K562 (cell line): Measurements from ENCODE around the gene TOGARAM2. TPM values are rescaled to one million over a fixed set of nuclear protein-coding genes. Genes with fewer than 3 reads are reported as not detected.

Source experiments
- ATAC-seq: fragments of 200-7000 bp; cut with Tn5 transposase; 3 replicates; pipeline ENCODE4 v1.9.1; 2020; ENCODE audit warnings: moderate library complexity
- BruUV-seq: library from RNA; stranded (reverse); fragments of 400-500 nt; replicated peaks from 2 replicates; lab custom pipeline; 2021; lab: Mats Ljungman, UMichigan
- CTCF ChIA-PET: fragments of 300-600 bp; formaldehyde crosslinking; extraction: SDS; loops from one replicate; lab custom pipeline; 2021; ENCODE audit warnings: low intra/inter-chr PET ratio; lab: Yijun Ruan, JAX
- POLR2A ChIA-PET: fragments of 300-600, 350-650 bp; sonication (Branson Sonifier 250); formaldehyde crosslinking; extraction: SDS; loops from one replicate; lab custom pipeline; 2021; ENCODE audit warnings: antibody characterized with exemption, inconsistent platforms; lab: Yijun Ruan, JAX
- DNase-seq, 4 experiments: peaks; one replicate each; pipeline versions ENCODE4 v3.0.0 to v3.0.0-alpha.2; 2011 to 2018; ENCODE audit warnings: low spot score in 3 of 4, mixed read lengths in 3 of 4; ENCODE audit errors: extremely low read depth in 1 of 4
- FAIRE-seq: peaks from 2 replicates; lab custom pipeline; 2011; peaks lifted over from hg19 to GRCh38; lab: Jason Lieb, UNC
- H2AFZ ChIP-seq: 2 replicates; pipeline ENCODE4 v1.6.0; 2011; ENCODE audit warnings: low read depth, low read length, control low read depth, inconsistent platforms
- H3K27ac ChIP-seq: fragments of 200-600 bp; 3 replicates; pipeline ENCODE4 v1.8.0; 2011; ENCODE audit warnings: low read depth, mild to moderate bottlenecking, control low read depth, inconsistent platforms, low read length, moderate library complexity, mixed read lengths; ENCODE audit errors: extremely low read depth
- H3K27me3 ChIP-seq, 2 experiments: fragments of 300-600 bp in 1 of 2; 2 replicates in 1 of 2; 3 replicates in 1 of 2; pipeline versions ENCODE4 v1.6.0 to v1.8.0; 2011; ENCODE audit warnings: inconsistent platforms in 2 of 2, low read length in 2 of 2, mild to moderate bottlenecking in 1 of 2, mixed read lengths in 1 of 2, moderate library complexity in 1 of 2; ENCODE audit not compliant: control insufficient read depth in 2 of 2, insufficient read depth in 2 of 2
- H3K36me3 ChIP-seq: fragments of 300-600 bp; 3 replicates; pipeline ENCODE4 v1.8.0; 2011; ENCODE audit warnings: mild to moderate bottlenecking, low read length, inconsistent platforms; ENCODE audit not compliant: control insufficient read depth, insufficient read depth
- H3K4me1 ChIP-seq, 2 experiments: fragments of 200-600 bp in 1 of 2; replicated peaks in 1 of 2; 2 replicates in 1 of 2; 3 replicates in 1 of 2; pipeline versions ENCODE4 v1.5.1 to v1.8.0; 2011; ENCODE audit warnings: inconsistent platforms in 2 of 2, low read length in 2 of 2, mild to moderate bottlenecking in 1 of 2, mixed read lengths in 1 of 2, moderate library complexity in 1 of 2; ENCODE audit not compliant: control insufficient read depth in 2 of 2, insufficient read depth in 2 of 2
- H3K4me2 ChIP-seq: 2 replicates; pipeline ENCODE4 v1.6.1; 2011; ENCODE audit warnings: low read length, control low read depth, inconsistent platforms, mixed read lengths; ENCODE audit not compliant: insufficient read depth
- H3K4me3 ChIP-seq: fragments of 200-600 bp; sonication (generic), shearing (Covaris generic); 2 replicates; pipeline ENCODE4 v1.5.1; 2016; ENCODE audit warnings: control low read depth, inconsistent platforms
- H3K79me2 ChIP-seq: fragments of 200-600 bp; 3 replicates; pipeline ENCODE4 v1.8.0; 2011; ENCODE audit warnings: low read length, inconsistent platforms; ENCODE audit not compliant: control insufficient read depth, insufficient read depth
- H3K9ac ChIP-seq, 2 experiments: 2 replicates each; pipeline versions ENCODE4 v1.6.0 to v1.6.1; 2011; ENCODE audit warnings: low read depth in 2 of 2, low read length in 2 of 2, control low read depth in 1 of 2, inconsistent platforms in 1 of 2, mild to moderate bottlenecking in 1 of 2, mixed read lengths in 1 of 2; ENCODE audit not compliant: insufficient read depth in 1 of 2
- H3K9me1 ChIP-seq: one replicate; pipeline ENCODE4 v1.6.0; 2011; ENCODE audit warnings: inconsistent platforms, mild to moderate bottlenecking, low read length, moderate library complexity; ENCODE audit not compliant: control insufficient read depth, insufficient read depth
- H3K9me3 ChIP-seq: replicated peaks from 2 replicates; pipeline ENCODE4 v1.5.1; 2011; ENCODE audit warnings: low read depth, low read length, inconsistent platforms; ENCODE audit not compliant: control insufficient read depth, insufficient read depth
- H4K20me1 ChIP-seq: replicated peaks from 2 replicates; pipeline ENCODE4 v1.6.1; 2011; ENCODE audit warnings: low read length, inconsistent platforms, mixed read lengths; ENCODE audit not compliant: control insufficient read depth, insufficient read depth
- ARID2 ChIP-seq: fragments of 450-650 bp; IDR thresholded peaks from 2 replicates; pipeline ENCODE4 v1.6.1; 2017; ENCODE audit warnings: antibody characterized with exemption, mild to moderate bottlenecking
- CHD1 ChIP-seq: fragments of 200-600 bp; sonication (generic); IDR thresholded peaks from one replicate; pipeline ENCODE4 v1.6.1; 2012; ENCODE audit warnings: mild to moderate bottlenecking, moderate library complexity, low read length, inconsistent platforms
- COPS2 ChIP-seq: fragments of 450-650 bp; conservative IDR thresholded peaks from 2 replicates; pipeline ENCODE4 v1.6.1; 2016; ENCODE audit warnings: mild to moderate bottlenecking, moderate library complexity
- GABPA ChIP-seq: fragments of 200-800 bp; sonication (Bioruptor generic); conservative IDR thresholded peaks from 2 replicates; pipeline ENCODE4 v1.6.1; 2016; ENCODE audit warnings: low read depth, missing genetic modification characterization, missing compliant biosample characterization
- GATA2 ChIP-seq: sonication (generic); formaldehyde crosslinking; IDR thresholded peaks from 2 replicates; pipeline ENCODE4 v1.4.0; 2020; ENCODE audit warnings: mild to moderate bottlenecking, missing genetic modification reagents
- HCFC1 ChIP-seq: IDR thresholded peaks from 2 replicates; pipeline ENCODE4 v1.6.1; 2012; ENCODE audit warnings: low read depth, low read length, improper control_type of control experiment
- HDGF ChIP-seq: fragments of 450-650 bp; IDR thresholded peaks from 2 replicates; pipeline ENCODE4 v1.6.1; 2016
- RAD21 ChIP-seq, 2 experiments: fragments of 250-450 bp in 1 of 2; fragments of 450-650 bp in 1 of 2; sonication (Bioruptor Pico) in 1 of 2; formaldehyde crosslinking in 1 of 2; IDR thresholded peaks in 1 of 2; conservative IDR thresholded peaks in 1 of 2; 2 replicates each; pipeline versions ENCODE4 v1.4.0 to v1.8.0; 2020 to 2022; ENCODE audit warnings: mild to moderate bottlenecking in 2 of 2, moderate library complexity in 1 of 2
- RFX7 ChIP-seq: fragments of 250-450 bp; sonication (Bioruptor Pico); IDR thresholded peaks from 2 replicates; pipeline ENCODE4 v1.5.1; 2021; ENCODE audit warnings: mild to moderate bottlenecking
- SFPQ ChIP-seq: fragments of 200-400 bp; formaldehyde crosslinking; IDR thresholded peaks from 2 replicates; pipeline ENCODE4 v1.6.1; 2017; ENCODE audit warnings: mild to moderate bottlenecking, low read depth, low read length, moderate library complexity
- SMC3 ChIP-seq: conservative IDR thresholded peaks from 2 replicates; pipeline ENCODE4 v1.6.1; 2011; ENCODE audit warnings: low read depth, low read length, improper control_type of control experiment; ENCODE audit not compliant: insufficient read depth
- SUPT5H ChIP-seq: fragments of 450-650 bp; IDR thresholded peaks from 2 replicates; pipeline ENCODE4 v1.6.1; 2016
- TAF15 ChIP-seq: fragments of 200-400 bp; formaldehyde crosslinking; IDR thresholded peaks from 2 replicates; pipeline ENCODE4 v1.6.1; 2017; ENCODE audit warnings: mild to moderate bottlenecking, low read depth, low read length, moderate library complexity
- TRIM28 ChIP-seq: fragments of 450-650 bp; IDR thresholded peaks from 2 replicates; pipeline ENCODE4 v1.6.1; 2017
- ZNF639 ChIP-seq, 2 experiments: fragments of 200-800 bp in 1 of 2; sonication (Bioruptor generic) in 1 of 2; sonication (generic) in 1 of 2; formaldehyde crosslinking in 1 of 2; IDR thresholded peaks in 1 of 2; conservative IDR thresholded peaks in 1 of 2; 2 replicates each; pipeline versions ENCODE4 v1.5.0 to v1.6.1; 2016 to 2020; ENCODE audit warnings: missing compliant biosample characterization in 1 of 2, missing genetic modification characterization in 1 of 2, missing genetic modification reagents in 1 of 2
- ZNF699 ChIP-seq: fragments of 250-450 bp; sonication (Bioruptor Pico); IDR thresholded peaks from 2 replicates; pipeline ENCODE4 v1.8.0; 2021; ENCODE audit warnings: mild to moderate bottlenecking, moderate library complexity; ENCODE audit not compliant: insufficient replicate concordance
- WGBS: fragments of 100-300 bp; shearing (Covaris generic); methylation state at CpG from one replicate; pipeline ENCODE4 v1.1.6; 2016; ENCODE audit warnings: low coverage, mixed read lengths; ENCODE audit not compliant: insufficient coverage; ENCODE audit errors: missing lambda C conversion rate; 5-methylcytosine and 5-hydroxymethylcytosine counted together
- in situ Hi-C: fragments of 300-500 bp; cut with MboI; formaldehyde crosslinking; loops from 4 replicates; pipeline ENCODE4 v1.15.0; 2018; ENCODE audit warnings: inconsistent platforms, mixed read lengths
- intact Hi-C: fragments of 100-400 bp; cut with micrococcal nuclease; formaldehyde crosslinking; loops from 2 replicates; pipeline ENCODE4 v1.14.2; 2022
- polyA plus RNA-seq, 8 experiments: library from polyadenylated mRNA; depleted of rRNA in 4 of 8; stranded (reverse) in 5 of 8; unstranded in 3 of 8; fragments of >200 nt; fragmentation: Nextera tagmentation in 2 of 8; fragmentation: Illumina TruSeq in 1 of 8; extraction: Ambion mirVana in 2 of 8; extraction: Trizol in 1 of 8; gene quantifications; 2 replicates each; pipeline versions ENCODE4 v1.2.1 to v1.2.3, GENCODE V29; 2011 to 2014; ENCODE audit warnings: inconsistent platforms in 1 of 8, missing spikeins in 1 of 8
- total RNA-seq, 7 experiments: library from RNA; depleted of rRNA in 6 of 7; stranded (reverse); fragments of >200 nt in 6 of 7; fragmentation: Illumina TruSeq in 2 of 7; extraction: Trizol in 2 of 7; gene quantifications; 2 replicates each; pipeline versions ENCODE4 v1.2.1 to v1.2.3, GENCODE V29; 2011 to 2021; ENCODE audit warnings: low replicate concordance in 1 of 7
- TF ChIP-seq, protein P1 (sequence below), 3 experiments: IDR thresholded peaks in 2 of 3; conservative IDR thresholded peaks in 1 of 3; 2 replicates each; pipeline ENCODE4 v1.5.1; 2011 to 2012; ENCODE audit warnings: low read length in 3 of 3, mild to moderate bottlenecking in 3 of 3, control low read depth in 2 of 3, improper control_type of control experiment in 1 of 3, inconsistent platforms in 1 of 3, low read depth in 1 of 3, mixed read lengths in 1 of 3, moderate library complexity in 1 of 3; ENCODE audit not compliant: insufficient read depth in 2 of 3

Gene TOGARAM2
- total and polyA plus RNA-seq, 9 of the 15 experiments (the other 6 are each of a cell fraction or from before 2014, with no cell fraction given) = not detected

GRCh38 chr2:28958689-28959088 is 22.4 kb upstream of the TOGARAM2 start:
- no peaks in the 10 kb centered on the region for H3K79me2 ChIP-seq
- 15% methylated on average over 9 of the region's 9 CpGs for WGBS
- H3K4me1 ChIP-seq = peaks cover 0 to 5% of the 10 kb centered on the region in 2 experiments; a peak in 3 of 5 replicates
- no peak overlapping the region for H3K9ac ChIP-seq
- FAIRE-seq = peak; percentile 86
- ChIA-PET CTCF (interaction anchor here (0.9 to 3.9 kb wide), 5 partner anchors 10 to 1067 kb away, joined by 3 to 48 read pairs (median 3); no protein-coding TSS in a partner anchor), POLR2A (no interaction called here)
- peaks cover 4% of the 10 kb centered on the region; the same call in 1 of the 2 replicates for H4K20me1 ChIP-seq
- H2AFZ ChIP-seq = no peak overlapping the region
- DNase-seq = peak; percentile 42 to 67 (median 54)
- H3K4me3 ChIP-seq = no peak overlapping the region
- H3K9me3 ChIP-seq = no peaks in the 10 kb centered on the region
- no peaks in the 10 kb centered on the region for H3K9me1 ChIP-seq
- H3K36me3 ChIP-seq = no peaks in the 10 kb centered on the region
- H3K4me2 ChIP-seq = no peak overlapping the region
- H3K27ac ChIP-seq = no peak overlapping the region
- no TSS peak for BruUV-seq
- intact Hi-C loops = loop anchor here (1.0 to 10.0 kb wide), 6 partner anchors 54 to 1116 kb away; no protein-coding TSS in a partner anchor
- peak; percentile 82 for ATAC-seq
- in situ Hi-C loops = loop anchor here (5.0 to 25.0 kb wide), 3 partner anchors 136 to 1104 kb away; no protein-coding TSS in a partner anchor
- H3K27me3 ChIP-seq = peaks cover 18 to 26% of the 10 kb centered on the region in 2 experiments; a peak in 4 of 5 replicates
- TF ChIP-seq, protein P1, sequence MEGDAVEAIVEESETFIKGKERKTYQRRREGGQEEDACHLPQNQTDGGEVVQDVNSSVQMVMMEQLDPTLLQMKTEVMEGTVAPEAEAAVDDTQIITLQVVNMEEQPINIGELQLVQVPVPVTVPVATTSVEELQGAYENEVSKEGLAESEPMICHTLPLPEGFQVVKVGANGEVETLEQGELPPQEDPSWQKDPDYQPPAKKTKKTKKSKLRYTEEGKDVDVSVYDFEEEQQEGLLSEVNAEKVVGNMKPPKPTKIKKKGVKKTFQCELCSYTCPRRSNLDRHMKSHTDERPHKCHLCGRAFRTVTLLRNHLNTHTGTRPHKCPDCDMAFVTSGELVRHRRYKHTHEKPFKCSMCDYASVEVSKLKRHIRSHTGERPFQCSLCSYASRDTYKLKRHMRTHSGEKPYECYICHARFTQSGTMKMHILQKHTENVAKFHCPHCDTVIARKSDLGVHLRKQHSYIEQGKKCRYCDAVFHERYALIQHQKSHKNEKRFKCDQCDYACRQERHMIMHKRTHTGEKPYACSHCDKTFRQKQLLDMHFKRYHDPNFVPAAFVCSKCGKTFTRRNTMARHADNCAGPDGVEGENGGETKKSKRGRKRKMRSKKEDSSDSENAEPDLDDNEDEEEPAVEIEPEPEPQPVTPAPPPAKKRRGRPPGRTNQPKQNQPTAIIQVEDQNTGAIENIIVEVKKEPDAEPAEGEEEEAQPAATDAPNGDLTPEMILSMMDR (IDR thresholded peaks at IDR 0.05 in 2 of 3, conservative IDR thresholded peaks at IDR 0.05 in 1 of 3; ENCODE audit: insufficient read depth in 2 of 3, low read depth in 1 of 3, low read length in 3 of 3) = peak; percentile 60 to 84 (median 69)
- no peak for TF ChIP-seq HDGF
- no peak for TF ChIP-seq COPS2
- TF ChIP-seq ZNF699 = no peak
- peak; percentile 88 to 91 for TF ChIP-seq RAD21 (CRISPR knock-in tag; conservative IDR thresholded peaks at IDR 0.05 in 1 of 2, IDR thresholded peaks at IDR 0.05 in 1 of 2)
- TF ChIP-seq CHD1 = no peak
- peak; percentile 55 for TF ChIP-seq SMC3
- TF ChIP-seq SUPT5H = no peak
- TF ChIP-seq HCFC1 = no peak
- TF ChIP-seq SFPQ = no peak
- no peak for TF ChIP-seq GATA2 (CRISPR knock-in tag)
- 0 out of 2 replicates have a peak, but pooled peaks have one; percentile 8 for TF ChIP-seq ARID2
- no peak for TF ChIP-seq ZNF639 (CRISPR knock-in tag; conservative IDR thresholded peaks at IDR 0.05 in 1 of 2, IDR thresholded peaks at IDR 0.05 in 1 of 2)
- TF ChIP-seq TRIM28 = no peak
- TF ChIP-seq TAF15 = no peak
- TF ChIP-seq GABPA (tag) = no peak
- no peak for TF ChIP-seq RFX7 (CRISPR knock-in tag)
